Stimulated activated CD4-positive, alpha-beta T cell treated with anti-CD3 and anti-CD28 coated beads, Interleukin-1b, Interleukin-23, amount 100 ng/mL, for 1 hour (primary cell): ENCODE measurements around the gene PSG4.
"Not testable (repeated sequence)": the region's sequence is repeated elsewhere in the genome, so short reads cannot be mapped to it uniquely, and the experiment has no call there.

Experiments
- DNase-seq, 2 donors: peaks; one replicate each; pipeline ENCODE4 v3.0.0-alpha.2; 2020; ENCODE audit warnings: low read depth in 2 of 2

PSG4 gene

GRCh38 chr19:43198686-43199419, 6.6 kb downstream of the PSG4 start:
- DNase-seq = not testable (repeated sequence)

- DNase-seq = not testable (repeated sequence)
Observed at GRCh38 chr19:43197666-43198397, 7.6 kb downstream of the PSG4 start.

GRCh38 chr19:43194397-43194796, 11.0 kb downstream of the PSG4 start:
- DNase-seq = not testable (repeated sequence)

- DNase-seq = not testable (repeated sequence)
Observed at GRCh38 chr19:43192381-43193155, 12.9 kb downstream of the PSG4 start.

GRCh38 chr19:43188092-43188491, 17.3 kb downstream of the PSG4 start:
- DNase-seq = not testable (repeated sequence)

- DNase-seq = not testable (repeated sequence)
Observed at GRCh38 chr19:43186311-43186935, 19.0 kb downstream of the PSG4 start, which contains the start of gene PSG5. Gene PSG5, minus strand, starts transcription at chr19:43186536. Its CDS starts 131 bp downstream, at chr19:43186405.

GRCh38 chr19:43181869-43182771, 23.3 kb downstream of the PSG4 start:
- not testable (repeated sequence) for DNase-seq

- DNase-seq = not testable (repeated sequence)
Observed at GRCh38 chr19:43179569-43180147, 25.8 kb downstream of the PSG4 start.

GRCh38 chr19:43178577-43178976, 26.9 kb downstream of the PSG4 start:
- not testable (repeated sequence) for DNase-seq

- DNase-seq = not testable (repeated sequence)
Observed at GRCh38 chr19:43165906-43166305, 39.5 kb downstream of the PSG4 start.

GRCh38 chr19:43163135-43163534, 42.3 kb downstream of the PSG4 start:
- DNase-seq = not testable (repeated sequence)

- DNase-seq = not testable (repeated sequence)
Observed at GRCh38 chr19:43162261-43162660, 43.2 kb downstream of the PSG4 start.

- no peak for DNase-seq
Observed at GRCh38 chr19:43152214-43152613, 53.2 kb downstream of the PSG4 start.

GRCh38 chr19:43149788-43150187, 55.6 kb downstream of the PSG4 start:
- DNase-seq = not testable (repeated sequence)

GRCh38 chr19:43148233-43148632, 57.2 kb downstream of the PSG4 start:
- no peak for DNase-seq
